Endodermal cell (in vitro differentiated cells): ENCODE measurements around the gene ELAVL1. TPM values are rescaled to one million over a fixed set of nuclear protein-coding genes. Genes with fewer than 3 reads are reported as not detected.

Source experiments
- DNase-seq: peaks from one replicate; pipeline ENCODE4 v3.0.0-alpha.2; 2017
- H3K27ac ChIP-seq: 2 replicates; pipeline ENCODE4 v1.5.1; 2013; ENCODE audit warnings: mild to moderate bottlenecking, low read depth, low read length, moderate library complexity
- H3K27me3 ChIP-seq: 2 replicates; pipeline ENCODE4 v1.6.1; 2013; ENCODE audit warnings: mild to moderate bottlenecking, low read length, moderate library complexity; ENCODE audit not compliant: insufficient read depth, control insufficient read depth, poor library complexity, severe bottlenecking
- H3K36me3 ChIP-seq: 2 replicates; pipeline ENCODE4 v1.7.0; 2013; ENCODE audit warnings: mild to moderate bottlenecking, low read length, moderate library complexity; ENCODE audit not compliant: control insufficient read depth, insufficient read depth
- H3K4me1 ChIP-seq: one replicate; pipeline ENCODE4 v1.7.0; 2013; ENCODE audit warnings: low read length; ENCODE audit not compliant: control insufficient read depth, insufficient read depth
- H3K4me3 ChIP-seq: 2 replicates; pipeline ENCODE4 v1.5.1; 2013; ENCODE audit warnings: mild to moderate bottlenecking, low read length, moderate library complexity
- H3K9ac ChIP-seq: 2 replicates; pipeline ENCODE4 v1.6.1; 2013; ENCODE audit warnings: mild to moderate bottlenecking, low read length, moderate library complexity; ENCODE audit not compliant: poor library complexity, severe bottlenecking; ENCODE audit errors: extremely low read depth
- H3K9me3 ChIP-seq: 2 replicates; pipeline ENCODE4 v1.6.1; 2013; ENCODE audit warnings: mild to moderate bottlenecking, low read length, moderate library complexity; ENCODE audit not compliant: control insufficient read depth
- H3K27ac Mint-ChIP-seq: 2 replicates; pipeline ENCODE4 v1.8.0; 2020; ENCODE audit warnings: mixed read lengths
- H3K27me3 Mint-ChIP-seq: 2 replicates; pipeline ENCODE4 v1.8.0; 2021; ENCODE audit warnings: mild to moderate bottlenecking, mixed read lengths; ENCODE audit not compliant: insufficient read depth
- H3K36me3 Mint-ChIP-seq: 2 replicates; pipeline ENCODE4 v1.8.0; 2020; ENCODE audit warnings: low read depth, mixed read lengths
- H3K4me1 Mint-ChIP-seq: 2 replicates; pipeline ENCODE4 v1.8.0; 2020; ENCODE audit warnings: mixed read lengths
- H3K4me3 Mint-ChIP-seq: 2 replicates; pipeline ENCODE4 v1.8.0; 2020; ENCODE audit warnings: mild to moderate bottlenecking, moderate library complexity, mixed read lengths
- H3K9me3 Mint-ChIP-seq: 2 replicates; pipeline ENCODE4 v1.8.0; 2020; ENCODE audit warnings: mild to moderate bottlenecking, mixed read lengths
- WGBS, 2 experiments: methylation state at CpG; one replicate each; pipeline versions ENCODE4 v1.1.5 to v1.1.7; 2013; ENCODE audit warnings: missing lambda C conversion rate in 2 of 2, mixed read lengths in 1 of 2; ENCODE audit not compliant: insufficient coverage in 1 of 2, insufficient read length in 1 of 2; 5-methylcytosine and 5-hydroxymethylcytosine counted together
- total RNA-seq, 2 donors: library from RNA; stranded (reverse); fragmentation: NEBNext Ultra II Directional in 1 of 2; extraction: Animal tissue kit (Norgen Biotek cat#: 25700) in 1 of 2; gene quantifications; 2 replicates in 1 of 2; 3 replicates in 1 of 2; pipeline ENCODE4 v1.2.1, GENCODE V29; 2021
- TF ChIP-seq, protein P1 (sequence below): fragments of 200-600 bp; sonication (generic); conservative IDR thresholded peaks from 2 replicates; pipeline ENCODE4 v1.5.0; 2021; ENCODE audit warnings: antibody characterized with exemption, mild to moderate bottlenecking

ELAVL1 gene
- total RNA-seq, 2 donors from 2014 or later: 123 to 149 TPM

- Histone ChIP-seq H3K9me3 (no peaks in the 10 kb centered on the region), H3K4me3 (no peak overlapping the region), H3K4me1 (peaks cover 3% of the 10 kb centered on the region), H3K36me3 (no peaks in the 10 kb centered on the region), H3K27ac (no peak overlapping the region), H3K9ac (no peak overlapping the region), H3K27me3 (no peaks in the 10 kb centered on the region)
- H3K9me3 Mint-ChIP-seq: no peaks in the 10 kb centered on the region
- peaks cover 8% of the 10 kb centered on the region for H3K4me1 Mint-ChIP-seq
- 97 to 100% methylated on average over 1 to 5 of the region's 5 CpGs for WGBS, 2 experiments
- peaks cover 4% of the 10 kb centered on the region for H3K27me3 Mint-ChIP-seq
- peaks cover 2% of the 10 kb centered on the region for H3K36me3 Mint-ChIP-seq
- H3K27ac Mint-ChIP-seq: no peak overlapping the region
- H3K4me3 Mint-ChIP-seq: no peak overlapping the region
- TF ChIP-seq, protein P1, sequence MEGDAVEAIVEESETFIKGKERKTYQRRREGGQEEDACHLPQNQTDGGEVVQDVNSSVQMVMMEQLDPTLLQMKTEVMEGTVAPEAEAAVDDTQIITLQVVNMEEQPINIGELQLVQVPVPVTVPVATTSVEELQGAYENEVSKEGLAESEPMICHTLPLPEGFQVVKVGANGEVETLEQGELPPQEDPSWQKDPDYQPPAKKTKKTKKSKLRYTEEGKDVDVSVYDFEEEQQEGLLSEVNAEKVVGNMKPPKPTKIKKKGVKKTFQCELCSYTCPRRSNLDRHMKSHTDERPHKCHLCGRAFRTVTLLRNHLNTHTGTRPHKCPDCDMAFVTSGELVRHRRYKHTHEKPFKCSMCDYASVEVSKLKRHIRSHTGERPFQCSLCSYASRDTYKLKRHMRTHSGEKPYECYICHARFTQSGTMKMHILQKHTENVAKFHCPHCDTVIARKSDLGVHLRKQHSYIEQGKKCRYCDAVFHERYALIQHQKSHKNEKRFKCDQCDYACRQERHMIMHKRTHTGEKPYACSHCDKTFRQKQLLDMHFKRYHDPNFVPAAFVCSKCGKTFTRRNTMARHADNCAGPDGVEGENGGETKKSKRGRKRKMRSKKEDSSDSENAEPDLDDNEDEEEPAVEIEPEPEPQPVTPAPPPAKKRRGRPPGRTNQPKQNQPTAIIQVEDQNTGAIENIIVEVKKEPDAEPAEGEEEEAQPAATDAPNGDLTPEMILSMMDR: no peak
- no peak for DNase-seq
Observed at GRCh38 chr19:8023371-8023770, 17.9 kb upstream of the ELAVL1 start.

GRCh38 chr19:8022275-8022674, 16.8 kb upstream of the ELAVL1 start:
- Mint-ChIP-seq H3K27me3 (peaks cover 4% of the 10 kb centered on the region), H3K36me3 (peaks cover 2% of the 10 kb centered on the region), H3K4me3 (no peak overlapping the region), H3K27ac (no peak overlapping the region), H3K4me1 (peaks cover 7% of the 10 kb centered on the region), H3K9me3 (no peaks in the 10 kb centered on the region)
- Histone ChIP-seq H3K9me3 (no peaks in the 10 kb centered on the region), H3K9ac (no peak overlapping the region), H3K36me3 (no peaks in the 10 kb centered on the region), H3K4me3 (no peak overlapping the region), H3K27me3 (no peaks in the 10 kb centered on the region), H3K4me1 (no peaks in the 10 kb centered on the region), H3K27ac (no peak overlapping the region)
- WGBS, 2 experiments: 92 to 97% methylated on average over 9 to 13 of the region's 13 CpGs
- no peak for DNase-seq
- TF ChIP-seq, protein P1: no peak

GRCh38 chr19:8021374-8021773, 15.9 kb upstream of the ELAVL1 start:
- TF ChIP-seq, protein P1: no peak
- H3K9ac ChIP-seq: no peak overlapping the region

More at GRCh38 chr19:8021374-8021773, 15.9 kb upstream of the ELAVL1 start:
- WGBS, 2 experiments: 98 to 100% methylated on average over 6 to 8 of the region's 8 CpGs
- Histone ChIP-seq H3K4me3 (no peak overlapping the region), H3K36me3 (no peaks in the 10 kb centered on the region), H3K9me3 (no peaks in the 10 kb centered on the region), H3K27me3 (no peaks in the 10 kb centered on the region), H3K4me1 (no peaks in the 10 kb centered on the region), H3K27ac (no peak overlapping the region)
- H3K36me3 Mint-ChIP-seq: peaks cover 2% of the 10 kb centered on the region
- DNase-seq: no peak
- H3K4me3 Mint-ChIP-seq: no peak overlapping the region
- H3K27ac Mint-ChIP-seq: no peak overlapping the region
- H3K4me1 Mint-ChIP-seq: peaks cover 3% of the 10 kb centered on the region
- no peaks in the 10 kb centered on the region for H3K9me3 Mint-ChIP-seq
- peaks cover 4% of the 10 kb centered on the region for H3K27me3 Mint-ChIP-seq
